ENCODE data around the gene SLC9A1.

SLC9A1 gene

GRCh38 chr1:27150641-27151040 is 4.3 kb downstream of the SLC9A1 start:
- no peak for DNase-seq (ENCODE audit: low spot score)

DNA sequence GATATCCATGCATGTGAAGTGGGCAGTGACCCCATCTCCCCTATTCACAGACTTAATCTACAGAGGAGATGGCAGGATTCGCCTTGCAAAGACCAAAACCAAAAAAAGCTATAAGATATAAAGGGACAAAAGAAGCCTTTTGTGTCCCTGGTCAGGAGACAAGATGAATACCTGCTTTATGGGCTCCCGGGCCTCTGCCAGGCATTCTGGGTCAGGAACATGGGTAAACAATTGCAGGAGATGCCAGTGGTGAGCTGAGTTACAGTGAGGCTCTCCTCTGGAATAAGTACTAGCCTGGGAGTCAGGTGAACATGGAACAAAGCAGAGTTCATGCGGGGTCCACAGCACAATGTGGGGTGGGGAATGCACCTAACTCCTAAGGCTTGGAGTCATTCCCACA is 4.7 kb downstream of the SLC9A1 start:
- no peak for DNase-seq (ENCODE audit: low spot score)

DNA sequence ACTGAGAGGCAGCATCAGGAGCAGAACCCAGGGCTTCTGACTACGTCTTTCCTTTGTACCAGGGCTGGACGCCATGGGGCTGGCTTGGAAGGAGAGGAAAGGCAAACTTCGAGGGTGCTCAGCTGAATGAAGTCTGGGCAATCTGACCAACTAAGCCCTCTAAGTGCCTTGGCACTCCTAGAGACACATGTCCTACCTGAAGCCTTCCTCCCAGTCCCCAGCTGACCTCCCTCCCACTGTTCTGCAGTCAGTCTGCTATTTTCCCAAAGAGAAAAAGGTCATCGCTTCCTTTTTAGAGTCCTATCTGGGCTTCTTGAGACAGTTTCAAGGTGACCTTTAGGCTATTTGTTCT is 5.2 kb downstream of the SLC9A1 start:
- DNase-seq (ENCODE audit: low spot score), result no peak

- no peak for DNase-seq (ENCODE audit: low spot score)
Observed at GRCh38 chr1:27149084-27149761, 5.7 kb downstream of the SLC9A1 start.

DNA sequence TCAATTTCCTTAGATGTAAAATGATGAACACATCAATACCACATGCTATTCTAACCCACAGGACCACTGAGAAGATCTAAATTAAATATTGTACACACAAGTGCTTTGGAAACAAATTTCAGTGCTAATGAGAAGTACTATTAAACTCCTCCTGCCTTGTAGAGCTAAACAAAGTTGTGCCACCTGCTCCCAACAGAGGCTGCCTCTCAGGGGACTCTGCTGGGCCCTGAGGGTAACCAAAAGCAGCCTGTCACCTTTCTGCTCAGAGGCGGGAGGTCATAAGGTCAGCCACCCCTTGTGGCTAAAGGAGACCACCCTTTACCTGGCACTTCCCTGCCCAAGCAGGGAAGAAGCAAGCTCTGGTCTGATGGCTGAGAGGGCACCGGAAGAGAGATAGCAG is 6.3 kb downstream of the SLC9A1 start:
- no peak for DNase-seq (ENCODE audit: low spot score)

GRCh38 chr1:27147842-27148518 is 6.9 kb downstream of the SLC9A1 start:
- no peak for DNase-seq (ENCODE audit: low spot score)

GRCh38 chr1:27145934-27146354 is 9.0 kb downstream of the SLC9A1 start:
- no peak for DNase-seq (ENCODE audit: low spot score)

GRCh38 chr1:27144920-27145661 is 9.8 kb downstream of the SLC9A1 start:
- DNase-seq (ENCODE audit: low spot score), result no peak

DNA sequence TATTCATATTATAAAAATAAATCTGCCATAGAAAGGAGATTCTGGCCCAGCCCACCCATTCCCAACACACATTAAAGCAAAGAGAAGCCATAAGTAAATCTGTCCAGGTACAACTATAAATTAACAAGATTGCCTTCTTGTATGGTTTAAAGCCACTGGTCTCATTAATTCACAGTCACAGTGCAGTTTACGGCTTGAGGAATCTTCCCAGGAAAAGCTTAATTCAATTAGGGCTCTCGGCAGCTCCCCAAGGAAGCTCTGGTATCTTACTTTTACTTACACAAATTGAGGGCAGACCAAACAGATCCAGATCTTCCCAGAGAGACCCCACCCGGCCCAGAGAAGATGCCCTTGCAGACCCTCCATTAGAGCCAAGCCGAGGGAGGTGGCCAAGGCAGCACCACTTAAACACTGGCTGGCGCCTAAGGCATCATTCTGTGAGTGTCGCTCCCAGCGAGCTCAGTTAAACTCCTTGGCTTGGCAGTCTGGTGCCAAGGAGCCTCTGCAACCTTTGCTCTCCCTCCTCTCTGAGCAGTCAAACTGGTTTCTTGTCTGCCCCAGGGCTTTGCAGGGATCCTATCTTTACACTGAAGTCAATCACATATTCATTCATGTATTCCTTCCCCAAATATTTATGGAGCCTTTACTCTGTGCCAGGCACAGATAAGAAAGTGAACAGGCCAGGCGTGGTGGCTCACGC is 10.7 kb downstream of the SLC9A1 start:
- no peak for DNase-seq (ENCODE audit: low spot score)

GRCh38 chr1:27143401-27143800 is 11.5 kb downstream of the SLC9A1 start:
- DNase-seq (ENCODE audit: low spot score), result no peak

- no peak for DNase-seq (ENCODE audit: low spot score)
Observed at GRCh38 chr1:27142464-27142863, 12.5 kb downstream of the SLC9A1 start.

DNA sequence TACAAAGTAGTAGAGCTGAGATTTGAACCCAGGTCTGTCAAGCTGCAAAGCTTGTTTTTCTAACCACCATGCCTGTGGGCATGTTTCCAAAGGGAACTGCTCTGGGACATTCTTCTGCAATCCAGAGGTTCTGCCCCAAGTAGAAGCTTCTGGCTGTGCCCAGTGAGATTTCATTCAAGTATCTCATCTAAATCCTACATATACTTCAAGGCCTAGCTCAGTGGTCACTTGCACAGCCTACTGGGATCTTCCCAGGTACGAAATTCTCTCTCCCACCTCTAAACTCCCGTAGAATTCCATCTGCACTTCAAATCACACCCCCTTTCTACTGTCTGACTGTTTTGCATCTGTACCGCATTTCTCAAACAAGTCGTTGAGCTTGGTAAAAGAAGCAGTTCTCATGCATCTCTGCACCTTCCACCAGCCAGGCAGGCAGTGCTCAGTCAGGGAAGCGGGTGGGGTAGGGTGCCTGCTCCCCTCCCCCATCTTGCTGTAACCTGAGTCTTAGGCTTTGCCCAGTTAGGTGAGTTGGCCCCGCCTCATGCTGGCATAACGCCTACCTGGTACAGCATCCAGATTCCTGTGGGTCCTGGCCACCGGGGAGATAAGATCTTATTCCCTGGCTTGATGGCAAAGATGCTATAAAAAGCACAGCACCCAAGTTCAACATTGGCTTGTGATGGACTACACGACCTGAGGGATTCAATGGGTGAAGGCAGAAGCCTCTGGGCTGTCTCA is 13.5 kb downstream of the SLC9A1 start:
- peak; percentile 74 for DNase-seq (ENCODE audit: low spot score)

GRCh38 chr1:27139980-27140379 is 14.9 kb downstream of the SLC9A1 start:
- DNase-seq (ENCODE audit: low spot score), result no peak

DNA sequence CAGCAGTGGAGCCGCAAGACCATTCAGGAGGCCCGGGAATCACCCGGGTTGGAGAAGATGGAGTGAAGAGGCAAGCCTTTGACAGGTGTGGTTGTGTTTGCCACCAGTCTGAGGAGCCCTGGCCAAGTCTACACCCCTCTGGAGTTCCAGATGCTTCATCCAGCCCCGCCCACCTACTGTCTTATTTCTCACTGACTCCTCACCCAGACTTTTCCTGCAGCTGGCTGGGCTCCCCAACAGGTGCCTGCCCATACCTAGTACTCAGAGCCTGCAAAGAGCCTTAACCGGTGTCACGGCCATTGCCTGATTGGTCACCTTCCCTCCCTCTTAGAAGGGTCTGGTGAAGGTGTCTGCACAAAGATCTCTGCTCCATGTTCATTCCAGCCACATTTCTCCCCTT is 16.0 kb downstream of the SLC9A1 start:
- DNase-seq (ENCODE audit: low spot score), result no peak

GRCh38 chr1:27138368-27138767 is 16.6 kb downstream of the SLC9A1 start:
- DNase-seq (ENCODE audit: low spot score), result no peak

DNA sequence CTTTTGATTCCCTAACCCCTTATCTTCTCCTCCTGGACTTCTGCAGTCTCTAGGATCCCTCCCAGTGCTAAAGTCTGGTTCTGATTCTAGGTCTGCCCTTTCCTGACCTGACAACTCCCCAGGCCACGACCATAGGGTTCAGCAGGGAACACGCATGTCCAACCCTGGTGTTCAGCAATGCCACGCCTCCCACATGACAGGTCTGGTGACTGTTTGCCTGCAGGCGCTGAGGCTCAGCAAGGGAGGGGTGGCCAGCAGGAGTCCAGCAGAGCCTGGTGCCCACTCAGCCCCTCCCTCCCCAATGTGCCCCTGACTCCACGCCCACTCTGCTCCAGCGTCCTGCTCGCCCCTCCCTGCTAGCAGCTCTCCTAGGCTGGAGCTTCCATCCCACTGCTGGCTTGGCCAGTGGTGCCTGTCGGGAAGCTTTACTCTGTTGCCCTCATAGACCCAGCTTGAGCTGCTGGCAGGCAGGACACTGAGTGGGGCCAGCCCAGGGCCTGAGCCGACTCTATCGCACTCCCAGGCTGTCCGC is 17.3 kb downstream of the SLC9A1 start:
- DNase-seq (ENCODE audit: low spot score), result no peak

DNA sequence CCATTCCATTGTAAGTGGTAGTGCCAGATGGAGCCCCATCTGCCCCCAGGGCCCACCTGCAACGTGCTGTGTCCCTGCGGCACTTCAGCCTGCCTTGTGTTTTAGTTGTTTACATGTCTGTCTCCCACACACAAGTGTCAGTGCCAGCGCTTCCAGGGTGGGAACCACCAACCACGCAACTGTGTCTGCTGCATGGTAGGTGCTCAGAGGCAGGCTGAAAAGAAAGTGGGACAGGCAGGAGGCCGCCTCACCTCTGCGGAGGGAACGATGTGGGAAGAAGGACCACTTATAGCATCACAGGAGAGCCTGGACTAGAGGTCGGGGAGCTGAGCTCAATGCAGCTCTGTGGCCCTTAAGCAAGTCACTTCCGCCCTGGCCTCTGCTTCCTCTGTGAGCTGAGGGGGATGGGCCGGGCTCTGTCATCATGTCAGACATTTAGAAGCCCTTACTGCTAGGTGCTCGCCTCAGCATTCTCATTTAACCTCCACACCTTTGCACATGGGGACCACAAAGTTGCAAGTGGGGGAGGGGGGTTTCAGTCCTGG is 17.9 kb downstream of the SLC9A1 start:
- DNase-seq (ENCODE audit: low spot score), result no peak

GRCh38 chr1:27136236-27136551 is 18.7 kb downstream of the SLC9A1 start:
- DNase-seq (ENCODE audit: low spot score), result no peak

GRCh38 chr1:27135541-27136235 is 19.2 kb downstream of the SLC9A1 start:
- peak; percentile 61 for DNase-seq (ENCODE audit: low spot score)

GRCh38 chr1:27133991-27134390 is 20.9 kb downstream of the SLC9A1 start:
- no peak for DNase-seq (ENCODE audit: low spot score)

DNA sequence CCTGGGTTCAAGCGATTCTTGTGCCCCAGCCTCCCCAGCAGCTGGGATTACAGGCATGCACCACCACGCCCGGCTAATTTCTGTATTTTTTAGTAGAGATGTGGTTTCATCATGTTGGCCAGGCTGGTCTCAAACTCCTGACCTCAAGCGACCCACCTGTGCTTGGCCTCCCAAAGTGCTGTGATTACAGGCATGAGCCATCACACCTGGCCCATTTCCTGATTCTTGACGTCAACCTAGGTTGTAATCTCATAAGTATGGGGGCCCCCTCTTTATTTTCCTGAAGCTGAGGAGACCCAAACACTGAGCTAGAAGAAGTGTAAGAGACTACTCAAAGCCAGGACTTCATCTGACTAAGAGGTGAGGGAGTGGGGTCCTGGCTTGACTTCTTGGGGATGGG is 21.8 kb downstream of the SLC9A1 start:
- DNase-seq (ENCODE audit: low spot score), result no peak
